Ishikawa (cell line): ENCODE results near the gene SOX5.

ENCODE experiments used
- EP300 ChIP-seq: IDR thresholded peaks from 2 replicates; pipeline ENCODE4 v1.6.1; 2012; ENCODE audit warnings: borderline replicate concordance
- MAX ChIP-seq: IDR thresholded peaks from 2 replicates; pipeline ENCODE4 v1.6.1; 2012

GRCh38 chr12:23684121-23684520 lies 265.3 kb downstream of the SOX5 start:
- TF ChIP-seq EP300 (no peak), MAX (no peak)
